HG02938 (cell line): ENCODE measurements around the gene ANHX.

Experiments used
- ATAC-seq: cut with Tn5 transposase; IDR thresholded peaks from one replicate; pipeline ENCODE4 v1.9.1; 2021; ENCODE audit warnings: mild to moderate bottlenecking, moderate library complexity; ENCODE audit not compliant: unreplicated experiment

The ANHX gene

DNA sequence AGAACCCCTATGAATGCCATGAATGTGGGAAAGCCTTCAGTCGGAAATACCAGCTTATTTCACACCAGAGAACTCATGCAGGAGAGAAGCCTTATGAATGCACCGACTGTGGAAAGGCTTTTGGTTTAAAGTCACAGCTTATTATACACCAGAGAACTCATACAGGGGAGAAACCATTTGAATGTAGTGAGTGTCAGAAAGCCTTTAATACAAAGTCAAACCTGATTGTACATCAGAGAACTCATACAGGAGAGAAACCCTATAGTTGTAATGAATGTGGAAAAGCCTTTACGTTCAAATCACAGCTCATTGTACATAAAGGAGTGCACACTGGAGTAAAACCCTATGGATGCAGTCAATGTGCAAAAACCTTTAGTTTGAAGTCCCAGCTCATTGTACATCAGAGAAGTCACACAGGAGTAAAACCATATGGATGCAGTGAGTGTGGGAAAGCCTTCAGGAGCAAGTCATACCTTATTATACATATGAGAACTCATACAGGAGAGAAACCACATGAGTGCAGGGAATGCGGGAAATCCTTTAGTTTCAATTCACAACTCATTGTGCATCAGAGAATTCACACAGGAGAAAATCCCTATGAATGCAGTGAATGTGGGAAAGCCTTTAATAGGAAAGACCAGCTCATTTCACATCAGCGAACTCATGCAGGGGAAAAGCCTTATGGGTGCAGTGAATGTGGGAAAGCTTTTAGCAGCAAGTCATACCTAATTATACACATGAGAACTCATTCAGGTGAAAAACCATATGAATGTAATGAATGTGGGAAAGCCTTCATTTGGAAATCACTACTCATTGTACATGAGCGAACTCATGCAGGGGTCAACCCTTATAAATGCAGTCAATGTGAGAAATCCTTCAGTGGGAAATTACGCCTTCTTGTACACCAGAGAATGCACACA is 32.1 kb downstream of the ANHX start:
- ATAC-seq = no peak

DNA sequence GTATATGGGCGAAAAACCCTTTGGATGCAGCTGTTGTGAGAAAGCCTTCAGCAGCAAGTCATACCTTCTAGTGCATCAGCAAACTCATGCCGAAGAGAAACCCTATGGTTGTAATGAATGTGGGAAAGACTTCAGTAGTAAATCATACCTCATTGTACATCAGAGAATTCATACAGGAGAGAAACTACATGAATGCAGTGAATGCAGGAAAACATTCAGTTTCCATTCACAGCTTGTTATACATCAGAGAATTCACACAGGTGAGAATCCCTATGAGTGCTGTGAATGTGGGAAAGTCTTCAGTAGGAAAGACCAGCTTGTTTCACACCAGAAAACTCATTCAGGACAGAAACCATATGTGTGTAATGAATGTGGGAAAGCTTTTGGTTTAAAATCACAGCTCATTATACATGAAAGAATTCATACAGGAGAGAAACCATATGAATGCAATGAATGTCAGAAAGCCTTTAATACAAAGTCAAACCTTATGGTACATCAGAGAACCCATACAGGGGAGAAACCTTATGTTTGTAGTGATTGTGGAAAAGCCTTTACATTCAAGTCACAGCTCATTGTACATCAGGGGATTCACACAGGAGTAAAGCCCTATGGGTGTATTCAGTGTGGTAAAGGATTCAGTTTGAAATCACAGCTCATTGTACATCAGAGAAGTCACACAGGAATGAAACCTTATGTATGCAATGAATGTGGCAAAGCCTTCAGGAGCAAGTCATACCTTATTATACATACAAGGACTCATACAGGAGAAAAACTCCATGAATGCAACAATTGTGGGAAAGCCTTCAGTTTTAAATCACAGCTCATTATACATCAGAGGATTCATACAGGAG is 33.0 kb downstream of the ANHX start:
- no peak for ATAC-seq

DNA sequence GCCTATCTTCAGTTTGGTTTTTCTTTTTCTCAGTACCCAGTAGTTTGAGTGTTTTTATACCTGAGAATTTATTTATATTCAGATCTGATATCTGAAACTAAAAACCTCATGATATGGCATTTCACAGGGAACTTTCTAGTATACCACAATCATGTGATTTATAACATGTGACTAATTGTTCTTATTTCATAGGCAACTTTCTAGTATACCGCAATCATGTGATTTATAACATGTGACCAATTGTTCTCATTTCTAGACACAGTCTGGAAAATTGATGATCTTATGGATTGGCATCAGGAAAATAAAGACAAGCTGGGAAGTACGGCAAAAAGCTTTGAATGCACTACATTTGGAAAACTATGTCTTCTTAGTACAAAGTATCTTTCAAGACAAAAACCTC is 33.8 kb downstream of the ANHX start:
- ATAC-seq = no peak

DNA sequence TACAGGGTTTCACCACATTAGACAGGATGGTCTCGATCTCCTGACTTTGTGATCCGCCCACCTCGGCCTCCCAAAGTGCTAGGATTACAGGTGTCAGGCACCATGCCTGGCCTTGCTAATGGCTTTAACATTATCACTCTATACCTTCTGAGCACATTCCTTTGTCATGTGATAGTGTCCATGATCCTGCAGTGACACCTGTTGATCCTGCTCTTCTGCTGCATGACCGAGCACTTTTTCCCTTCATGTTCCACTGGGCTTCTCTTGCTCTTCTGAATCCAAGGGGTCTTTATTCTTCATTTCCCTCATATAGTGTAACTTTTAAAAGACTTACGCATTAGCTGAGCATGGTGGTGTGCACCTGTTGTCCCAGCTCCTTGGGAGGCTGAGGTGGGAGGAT is 42.8 kb downstream of the ANHX start:
- ATAC-seq = no peak

DNA sequence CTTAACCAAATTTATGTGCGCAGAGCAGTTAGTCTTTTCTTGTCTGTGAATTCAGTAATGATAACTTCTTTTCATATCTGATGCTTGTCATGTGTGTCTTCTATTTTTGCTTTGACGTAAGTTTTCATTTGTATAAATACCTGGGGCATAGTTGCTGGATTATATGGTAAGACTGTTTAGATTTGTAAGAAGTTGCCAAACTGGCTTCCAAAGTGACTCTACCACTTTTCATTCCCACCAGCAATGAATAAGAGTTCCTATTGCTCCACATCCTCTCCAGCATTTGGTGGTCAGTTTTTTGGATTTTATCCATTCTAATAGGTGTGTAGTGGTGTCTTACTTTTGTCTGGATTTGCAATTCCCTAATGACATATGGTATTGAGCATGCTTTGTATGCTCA is 45.5 kb downstream of the ANHX start:
- no peak for ATAC-seq

DNA sequence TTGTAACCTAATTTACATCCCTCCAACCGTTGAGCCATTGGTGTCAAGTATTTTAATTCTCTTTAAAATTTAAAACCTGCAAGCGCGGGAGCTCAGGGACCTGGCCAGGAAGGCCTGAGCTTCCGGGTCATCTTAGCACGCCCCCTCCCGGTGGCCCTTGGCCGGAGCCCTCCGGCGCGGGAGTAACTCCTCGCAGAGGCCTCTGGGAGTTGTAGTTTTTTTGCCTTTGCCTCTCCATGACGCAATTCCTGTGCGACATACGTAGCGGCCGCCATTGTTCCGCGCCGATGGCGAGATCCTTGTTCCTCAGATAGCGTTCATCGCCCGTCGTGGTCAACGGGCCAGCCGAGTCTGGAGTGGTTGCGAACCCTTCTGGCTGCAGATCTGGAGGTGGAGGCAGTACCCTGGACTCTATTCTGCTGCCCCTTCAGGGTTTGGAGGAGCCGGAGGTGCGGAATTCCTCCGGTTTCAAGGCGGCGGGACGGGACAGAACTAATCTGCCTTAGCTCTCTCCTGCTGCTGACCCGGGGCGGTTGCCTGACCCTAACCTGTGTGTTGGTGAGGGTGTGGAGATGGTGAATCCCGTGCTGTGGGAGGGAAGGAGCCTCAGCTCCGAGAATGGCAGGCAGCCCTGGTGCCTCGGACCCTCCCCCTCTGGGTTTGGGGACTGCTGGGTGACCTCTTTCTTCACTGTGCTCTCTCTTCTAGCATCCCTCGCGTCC is 54.3 kb downstream of the ANHX start, which contains the start of gene ZNF268:
Gene ZNF268 (plus strand): TSS at position 258 of the 722 bp plus-strand sequence. CDS start 503 bp downstream, outside the sequence.
- peak; percentile 97 for ATAC-seq

DNA sequence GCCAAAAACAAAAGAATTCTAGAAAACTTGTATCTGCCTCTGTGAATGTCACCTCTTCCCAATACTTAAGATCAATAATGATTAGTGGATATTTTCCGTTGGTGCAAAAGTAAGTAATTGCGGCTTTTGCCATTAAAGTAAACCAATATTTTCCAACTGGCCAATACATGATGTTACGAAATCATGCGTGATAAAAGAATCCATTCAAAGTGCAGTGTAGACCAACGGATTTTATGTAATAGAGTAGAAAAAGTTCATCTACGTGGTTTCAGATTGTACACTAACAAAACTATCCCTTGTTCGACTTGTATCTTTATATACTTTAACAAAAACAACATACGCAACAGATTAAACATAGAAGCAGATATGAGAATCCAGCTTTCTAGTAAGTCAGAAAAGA is 55.0 kb downstream of the ANHX start:
- ATAC-seq = no peak

DNA sequence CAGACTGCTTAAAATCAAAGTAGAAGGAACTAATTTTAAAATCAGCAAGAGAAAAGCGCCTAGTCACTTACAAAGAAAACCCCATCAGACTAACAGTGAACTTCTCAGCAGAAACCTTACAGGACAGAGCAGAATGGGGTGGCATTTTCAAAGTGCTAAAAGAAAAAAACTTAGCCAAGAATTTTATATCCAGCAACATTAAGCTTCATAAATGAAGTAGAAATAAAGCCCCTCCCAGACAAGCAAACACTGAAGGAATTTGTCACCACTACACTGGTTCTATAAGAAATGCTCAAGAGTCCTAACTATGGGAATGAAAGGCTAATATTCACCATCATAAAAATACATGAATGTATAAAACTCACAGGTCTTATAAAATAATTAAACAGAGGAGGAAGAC is 60.8 kb downstream of the ANHX start:
- no peak for ATAC-seq

DNA sequence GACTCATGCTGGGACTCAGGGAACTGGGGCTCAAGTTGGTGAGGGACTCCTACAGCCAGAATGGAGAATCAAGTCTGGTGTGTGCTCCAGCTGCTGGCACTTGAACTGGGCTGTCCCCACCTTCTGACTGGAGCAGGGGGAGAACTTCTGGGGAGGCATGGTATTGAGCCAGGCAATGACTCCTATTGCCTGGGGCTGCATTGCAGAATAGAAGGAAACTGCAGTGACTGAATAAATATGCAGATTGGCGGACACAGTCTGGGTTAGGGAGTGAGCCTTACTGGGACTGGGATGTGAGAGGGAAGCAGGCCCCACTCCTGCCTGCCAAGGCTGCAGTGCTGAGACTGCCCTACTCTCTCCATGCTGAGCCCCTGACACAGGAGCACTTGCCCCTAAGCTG is 63.2 kb downstream of the ANHX start:
- ATAC-seq = no peak
